Measurements from ENCODE around the gene CABYR. TPM values are rescaled to one million over a fixed set of nuclear protein-coding genes. Genes with fewer than 3 reads are reported as not detected.

The CABYR gene
- total RNA-seq, 1 donor from 2014 or later: 11.0 TPM

- DNase-seq (ENCODE audit: low read depth, low spot score): no peak
- Mint-ChIP-seq H3K4me3 (no peak overlapping the region), H3K9me3 (no peaks in the 10 kb centered on the region), H3K4me1 (peaks cover 31% of the 10 kb centered on the region), H3K27ac (ENCODE audit: unreplicated experiment) (no peak overlapping the region), H3K36me3 (ENCODE audit: low read depth) (peaks cover 2% of the 10 kb centered on the region), H3K27me3 (ENCODE audit: low read depth) (no peaks in the 10 kb centered on the region)
- no peak for TF ChIP-seq CTCF (conservative IDR thresholded peaks at IDR 0.05)
Measured at GRCh38 chr18:24185805-24186204, 46.9 kb downstream of the CABYR start.

DNA sequence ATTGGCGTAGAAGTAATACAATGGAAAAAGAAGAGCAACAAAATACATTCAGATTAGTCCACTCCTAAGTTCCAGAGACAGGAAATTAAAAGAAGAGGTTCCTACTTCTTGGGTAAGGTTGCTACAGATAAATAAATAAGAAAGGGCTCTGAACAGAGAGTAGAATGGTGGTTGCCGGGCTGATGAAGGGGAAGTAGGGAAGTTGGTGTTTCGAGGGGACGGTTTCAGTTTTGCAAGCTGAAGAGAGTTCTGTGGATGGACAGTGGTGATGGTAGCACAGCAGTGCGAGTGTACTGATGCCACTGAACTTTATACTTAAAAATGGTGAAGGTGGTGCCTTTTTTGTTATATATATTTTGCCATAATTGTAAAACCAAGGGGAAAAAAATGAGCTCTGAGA is 48.2 kb downstream of the CABYR start:
- Mint-ChIP-seq H3K36me3 (ENCODE audit: low read depth) (peaks cover 2% of the 10 kb centered on the region), H3K9me3 (no peaks in the 10 kb centered on the region), H3K27me3 (ENCODE audit: low read depth) (no peaks in the 10 kb centered on the region), H3K27ac (ENCODE audit: unreplicated experiment) (no peak overlapping the region), H3K4me1 (peaks cover 27% of the 10 kb centered on the region), H3K4me3 (no peak overlapping the region)
- no peak for DNase-seq (ENCODE audit: low read depth, low spot score)
- no peak for TF ChIP-seq CTCF (conservative IDR thresholded peaks at IDR 0.05)

GRCh38 chr18:24187689-24188088 is 48.8 kb downstream of the CABYR start:
- peaks cover 2% of the 10 kb centered on the region for H3K36me3 Mint-ChIP-seq (ENCODE audit: low read depth)
- TF ChIP-seq CTCF (conservative IDR thresholded peaks at IDR 0.05): no peak
- H3K9me3 Mint-ChIP-seq: no peaks in the 10 kb centered on the region
- H3K27me3 Mint-ChIP-seq (ENCODE audit: low read depth): no peaks in the 10 kb centered on the region
- no peak for DNase-seq (ENCODE audit: low read depth, low spot score)
- no peak overlapping the region for H3K27ac Mint-ChIP-seq (ENCODE audit: unreplicated experiment)
- peaks cover 27% of the 10 kb centered on the region for H3K4me1 Mint-ChIP-seq
- no peak overlapping the region for H3K4me3 Mint-ChIP-seq

GRCh38 chr18:24188120-24188519 is 49.3 kb downstream of the CABYR start:
- Mint-ChIP-seq H3K4me1 (peaks cover 27% of the 10 kb centered on the region), H3K4me3 (no peak overlapping the region), H3K27me3 (ENCODE audit: low read depth) (no peaks in the 10 kb centered on the region), H3K36me3 (ENCODE audit: low read depth) (peaks cover 2% of the 10 kb centered on the region), H3K27ac (ENCODE audit: unreplicated experiment) (no peak overlapping the region), H3K9me3 (no peaks in the 10 kb centered on the region)
- TF ChIP-seq CTCF (conservative IDR thresholded peaks at IDR 0.05): no peak
- no peak for DNase-seq (ENCODE audit: low read depth, low spot score)

DNA sequence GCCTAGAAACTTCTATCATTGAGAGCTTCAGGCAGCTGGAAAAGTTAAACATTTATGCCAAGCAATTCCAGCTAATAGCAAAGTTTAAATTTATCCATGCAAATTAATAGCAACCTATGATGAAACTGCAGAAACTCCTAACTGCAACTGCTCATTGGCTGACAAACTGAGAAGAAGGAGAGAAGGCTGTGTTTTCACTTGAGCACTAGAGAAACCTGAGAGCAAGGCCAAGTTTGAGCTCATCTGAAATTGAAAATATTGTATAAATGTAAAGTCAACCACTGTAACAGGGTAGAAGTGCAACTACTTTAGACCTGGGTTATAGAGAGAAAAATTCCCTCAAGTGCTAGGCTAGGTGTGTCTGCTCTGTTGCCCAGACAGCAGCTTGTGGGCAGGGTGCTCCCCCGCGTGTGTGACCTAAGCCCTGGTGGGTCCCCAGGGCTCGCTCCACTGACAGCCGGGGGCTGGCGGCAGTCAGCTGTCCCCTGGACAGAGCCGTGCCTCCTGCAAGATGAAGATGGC is 50.2 kb downstream of the CABYR start:
- H3K27me3 Mint-ChIP-seq (ENCODE audit: low read depth): no peaks in the 10 kb centered on the region
- peaks cover 2% of the 10 kb centered on the region for H3K36me3 Mint-ChIP-seq (ENCODE audit: low read depth)
- no peaks in the 10 kb centered on the region for H3K9me3 Mint-ChIP-seq
- DNase-seq (ENCODE audit: low read depth, low spot score): no peak
- peaks cover 26% of the 10 kb centered on the region for H3K4me1 Mint-ChIP-seq
- no peak overlapping the region for H3K27ac Mint-ChIP-seq (ENCODE audit: unreplicated experiment)
- no peak overlapping the region for H3K4me3 Mint-ChIP-seq
- no peak for TF ChIP-seq CTCF (conservative IDR thresholded peaks at IDR 0.05)

Measured in neural crest cell (in vitro differentiated cells).